Stimulated activated CD4-positive, alpha-beta T cell treated with anti-CD3 and anti-CD28 coated beads, Interleukin-1b, Interleukin-23, amount 100 ng/mL, for 24 hours (primary cell): Measurements from ENCODE around the gene LCE1B.

ENCODE experiments used
- DNase-seq, 4 experiments: peaks; one replicate each; pipeline ENCODE4 v3.0.0-alpha.2; 2020; ENCODE audit warnings: low read depth in 4 of 4, low spot score in 1 of 4

Gene LCE1B

DNA sequence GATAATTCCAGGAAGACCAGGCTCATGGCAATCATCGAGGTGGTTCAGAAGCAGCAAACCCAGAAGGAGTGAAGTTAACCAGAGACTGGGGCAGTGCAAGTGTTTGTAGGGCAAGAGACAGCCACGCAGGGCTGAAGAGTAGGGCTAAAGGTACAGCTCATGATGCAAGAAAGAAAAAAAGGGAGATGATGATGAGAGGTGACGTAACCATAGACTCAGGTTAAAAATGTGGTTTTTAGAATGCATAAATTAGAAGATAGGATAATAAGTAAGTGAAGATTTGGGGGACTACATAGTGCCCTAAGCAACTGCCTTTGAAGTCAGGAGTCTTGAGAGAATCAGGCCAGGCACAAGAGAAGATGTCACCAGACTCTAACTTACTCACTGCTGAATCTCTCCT, 48.4 kb downstream of the LCE1B start:
- no peak for DNase-seq

DNA sequence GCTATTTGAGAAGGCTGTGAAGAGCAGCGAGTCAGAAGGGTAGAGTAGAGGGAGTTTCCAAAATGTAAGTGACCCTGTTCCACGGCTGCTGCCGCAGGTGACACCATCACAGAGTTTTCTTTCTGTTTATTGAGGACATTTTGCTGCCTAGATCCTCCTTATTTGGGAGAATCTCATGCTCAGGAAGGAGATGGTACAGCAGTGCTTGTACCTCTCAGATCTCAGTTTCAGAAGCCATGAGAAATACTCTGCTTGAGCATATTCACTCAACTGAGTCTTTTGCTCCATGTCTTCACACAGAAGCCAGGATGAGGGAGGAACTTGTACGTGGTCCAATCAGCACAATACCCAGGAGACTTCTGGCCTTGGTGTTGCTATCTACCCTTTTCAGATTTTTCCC, 49.6 kb downstream of the LCE1B start:
- DNase-seq: no peak
